ENCODE data around the gene PRPF4.
A peak's percentile ranks its signal among the peaks of the same experiment; 100 is the strongest.
"Not testable (repeated sequence)": the region's sequence is repeated elsewhere in the genome, so short reads cannot be mapped to it uniquely, and the experiment has no call there.

The PRPF4 gene

DNA sequence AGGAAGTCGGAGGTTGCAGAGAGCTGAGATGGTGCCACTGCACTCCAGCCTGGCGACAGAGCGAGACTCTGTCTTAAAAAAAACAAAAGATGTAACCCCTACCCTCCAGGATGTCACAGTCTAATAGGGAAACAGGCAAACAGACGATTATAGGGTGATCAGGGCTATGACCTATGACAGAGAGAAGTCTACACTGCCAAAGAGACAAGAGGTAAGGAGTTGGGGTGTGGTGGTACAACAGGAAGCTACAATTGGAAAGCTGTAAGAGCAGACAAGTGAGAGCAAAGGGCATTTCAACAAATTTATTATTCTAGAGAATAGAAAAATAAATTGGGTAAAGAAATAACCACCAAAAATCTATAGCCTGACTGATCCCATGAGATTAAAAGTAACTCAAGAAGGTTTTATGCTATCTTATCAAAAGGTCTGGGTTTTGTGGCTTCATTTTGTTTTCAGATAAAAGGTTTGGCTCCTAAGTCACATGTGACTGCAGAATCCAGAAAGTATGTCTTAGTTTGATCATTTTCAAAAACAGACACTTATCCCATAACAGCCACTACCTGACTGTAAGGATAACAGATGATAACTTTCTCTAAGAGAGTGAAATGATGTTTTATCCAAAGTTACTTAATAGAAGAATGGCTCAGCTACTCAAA, 7.4 kb upstream of the PRPF4 start:
- DNase-seq (ENCODE audit: low read depth), result no peak

DNA sequence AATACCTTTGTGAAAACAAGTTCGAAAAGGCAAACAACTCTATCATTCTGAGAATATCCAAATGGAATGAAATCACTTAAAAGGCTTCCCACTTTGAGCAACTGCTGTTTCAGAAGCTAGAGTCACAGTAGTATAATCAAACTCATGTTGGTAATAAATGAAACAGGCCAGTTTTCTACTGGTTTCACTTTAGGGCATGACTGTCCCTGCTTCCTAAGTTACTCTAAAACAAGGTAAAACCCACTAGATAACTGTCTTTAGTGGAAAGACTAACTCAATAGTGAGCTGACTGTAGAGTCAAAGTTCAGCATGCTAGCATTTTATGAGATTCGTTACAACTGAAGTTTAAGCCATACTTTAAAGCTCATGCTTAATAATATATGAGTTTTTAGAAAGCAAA, 6.1 kb upstream of the PRPF4 start:
- DNase-seq (ENCODE audit: low read depth), result no peak

DNA sequence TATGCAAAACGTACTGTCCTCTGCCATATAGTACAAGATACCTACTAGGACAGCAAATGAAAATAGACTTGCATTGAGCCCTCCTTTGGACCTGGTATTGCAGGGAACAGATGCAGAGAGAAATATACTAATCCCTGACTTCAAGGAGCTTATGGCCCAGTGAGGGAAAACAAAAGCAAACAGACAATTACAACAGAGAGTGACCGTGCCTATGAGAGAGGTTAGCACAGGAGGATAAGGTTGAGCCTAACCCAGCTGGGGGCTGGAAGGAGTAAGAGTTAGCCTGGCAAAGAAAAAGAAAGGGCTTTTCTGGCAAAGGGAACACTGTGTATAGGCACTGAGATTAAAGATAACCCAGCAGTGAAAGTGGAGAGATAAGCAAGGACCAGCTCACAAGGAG, 5.6 kb upstream of the PRPF4 start:
- DNase-seq (ENCODE audit: low read depth), result no peak

DNA sequence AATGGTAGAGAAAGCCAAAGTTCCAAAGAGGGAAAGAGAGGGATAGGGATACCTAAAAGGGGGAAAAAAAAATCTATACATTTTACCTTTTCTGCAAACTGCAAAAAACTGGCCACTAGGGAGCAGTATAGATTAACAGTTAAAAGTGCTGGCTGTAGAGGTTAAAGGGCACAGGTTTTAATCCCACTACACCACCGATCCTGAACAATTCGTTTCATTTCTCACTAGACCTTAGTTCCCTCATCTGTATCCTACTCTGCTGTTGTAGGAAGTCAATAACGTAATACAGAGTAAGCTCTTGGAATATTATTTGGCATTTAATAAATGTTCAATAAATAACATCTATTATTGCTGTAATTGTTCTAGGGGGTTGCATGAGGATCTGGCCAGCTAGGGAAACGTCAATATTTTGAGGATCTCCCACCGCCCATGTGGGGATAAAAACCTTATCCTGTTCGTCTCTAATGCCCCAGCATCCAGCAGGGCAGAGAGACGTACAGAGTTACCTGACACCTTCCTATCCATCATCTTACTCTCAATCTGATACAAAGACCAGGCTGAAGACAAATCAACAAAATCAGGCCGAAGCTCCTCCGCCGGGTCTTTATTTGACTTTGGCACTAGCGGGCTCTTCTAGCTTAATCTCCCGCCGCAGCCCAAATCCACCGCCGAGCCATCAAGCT, 843 bp upstream of the PRPF4 start:
- peak; percentile 57 for DNase-seq (ENCODE audit: low read depth)

DNA sequence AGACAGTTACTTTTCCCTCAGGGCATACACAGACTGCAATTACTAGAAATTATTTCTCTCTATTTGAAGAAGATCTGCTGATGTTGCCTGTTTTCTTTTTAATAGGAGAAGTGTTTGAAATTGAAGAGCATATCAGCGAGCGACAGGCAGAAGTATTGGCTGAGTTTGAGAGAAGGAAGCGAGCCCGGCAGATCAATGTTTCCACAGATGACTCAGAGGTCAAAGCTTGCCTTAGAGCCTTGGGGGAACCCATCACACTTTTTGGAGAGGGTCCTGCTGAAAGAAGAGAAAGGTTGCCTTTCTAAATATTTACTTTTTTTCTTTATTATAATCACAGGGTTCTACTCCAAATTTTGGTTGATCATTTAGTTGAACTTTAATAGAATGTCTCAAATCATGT, 3.4 kb downstream of the PRPF4 start:
- no peak for DNase-seq (ENCODE audit: low read depth)

DNA sequence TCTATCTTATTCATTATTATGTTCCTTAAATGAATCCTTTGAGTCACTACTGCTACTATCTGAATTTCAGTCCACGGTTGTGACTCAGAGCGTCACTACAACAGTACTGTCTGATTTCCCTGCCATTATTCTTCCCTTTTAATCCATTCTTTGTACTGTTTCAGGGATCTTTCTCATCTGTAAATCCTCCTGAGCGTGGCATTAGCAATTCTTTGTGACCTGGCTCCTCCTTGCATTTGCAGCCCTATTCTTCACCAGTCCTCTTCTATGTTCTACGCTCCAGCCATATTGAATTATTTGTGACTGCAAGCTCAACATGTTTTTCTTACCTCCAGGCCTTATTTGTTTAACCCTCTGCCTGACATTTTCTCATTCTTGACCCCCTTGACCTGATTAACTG, 5.9 kb downstream of the PRPF4 start:
- DNase-seq (ENCODE audit: low read depth), result no peak

DNA sequence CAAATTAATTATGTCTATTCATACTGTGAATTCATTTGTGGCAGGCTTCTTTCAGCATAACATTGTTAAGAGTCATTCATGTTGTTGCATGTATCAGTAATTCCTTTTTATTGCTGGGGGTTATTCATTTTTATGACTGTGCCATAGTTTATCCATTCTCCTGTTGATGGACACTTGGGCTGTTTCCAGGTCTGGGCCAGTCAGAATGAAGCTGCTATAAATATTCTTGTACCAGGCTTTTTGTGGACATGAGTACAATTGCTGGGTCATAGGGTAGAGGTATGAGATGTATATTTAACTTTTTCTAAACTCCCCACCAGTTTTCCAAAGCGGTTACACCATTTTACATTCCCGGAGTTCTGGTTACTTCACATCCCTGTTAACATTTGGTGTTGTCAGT, 13.6 kb downstream of the PRPF4 start:
- DNase-seq (ENCODE audit: low read depth), result no peak

DNA sequence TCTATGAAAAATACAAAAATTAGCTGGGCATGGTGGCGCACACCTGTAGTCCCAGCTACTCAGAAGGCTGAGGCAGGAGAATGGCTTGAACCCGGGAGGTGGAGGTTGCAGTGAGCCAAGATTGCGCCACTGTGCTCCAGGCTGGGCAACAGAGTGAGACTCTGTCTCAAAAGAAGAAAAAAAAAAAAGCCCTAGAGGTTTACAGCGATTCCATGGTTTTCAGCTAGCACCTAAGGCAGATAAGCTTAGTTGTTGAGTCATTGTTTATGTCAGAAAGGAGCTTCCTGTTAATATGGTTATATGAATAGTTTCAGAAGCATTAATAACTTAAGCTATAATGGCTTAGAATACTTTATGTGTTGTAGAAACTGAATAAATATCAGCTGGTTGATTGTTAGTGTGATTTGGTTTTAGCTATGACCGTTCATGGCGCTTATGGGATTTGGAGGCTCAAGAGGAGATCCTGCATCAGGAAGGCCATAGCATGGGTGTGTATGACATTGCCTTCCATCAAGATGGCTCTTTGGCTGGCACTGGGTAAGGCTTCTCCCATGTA, 14.7 kb downstream of the PRPF4 start:
- peak; percentile 67 for DNase-seq (ENCODE audit: low read depth)

DNA sequence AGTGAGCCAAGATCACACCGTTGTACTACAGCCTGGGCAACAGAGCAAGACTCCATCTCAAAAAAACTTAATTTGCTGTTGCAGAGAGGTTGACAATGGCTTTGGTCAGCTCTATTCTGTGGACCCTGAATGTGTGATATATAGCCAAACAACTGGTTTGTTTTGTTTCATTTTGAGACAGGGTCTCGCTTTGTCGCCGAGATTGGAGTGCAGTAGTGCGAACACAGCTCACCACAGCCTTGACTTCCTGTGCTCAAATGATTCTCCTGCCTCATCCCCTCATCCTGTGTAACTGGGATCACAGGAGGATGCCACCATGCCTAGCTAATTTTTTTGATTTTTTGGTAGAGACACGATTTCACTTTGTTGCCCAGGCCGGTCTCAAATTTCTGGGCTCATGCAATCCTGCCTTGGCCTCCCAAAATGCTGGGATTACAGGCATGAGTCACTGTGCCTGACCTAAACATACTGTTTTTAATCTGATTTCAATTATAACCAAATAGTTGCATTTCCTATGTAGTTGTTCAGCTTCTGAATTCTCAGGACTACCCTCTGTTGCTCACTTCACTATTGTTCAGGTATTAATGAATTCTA, 17.9 kb downstream of the PRPF4 start:
- peak; percentile 47 for DNase-seq (ENCODE audit: low read depth)

DNA sequence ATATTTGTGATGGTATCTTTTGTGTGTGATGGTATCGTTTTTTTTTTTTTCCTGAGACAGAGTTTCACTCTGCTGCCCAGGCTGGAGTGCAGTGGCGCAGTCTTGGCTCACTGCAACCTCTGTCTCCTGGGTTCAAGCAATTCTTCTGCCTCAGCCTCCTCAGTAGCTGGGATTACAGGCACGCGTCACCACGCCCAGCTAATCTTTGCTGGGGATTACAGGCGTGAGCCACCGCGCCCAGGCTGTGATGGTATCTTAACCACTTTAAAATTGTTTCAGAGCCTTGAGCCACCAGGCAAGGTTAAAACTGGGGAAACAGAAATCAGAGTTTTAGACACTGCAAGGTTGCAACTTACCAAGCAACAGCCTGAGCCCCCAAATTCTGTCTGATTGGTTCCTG, 20.8 kb downstream of the PRPF4 start:
- DNase-seq (ENCODE audit: low read depth), result not testable (repeated sequence)

DNA sequence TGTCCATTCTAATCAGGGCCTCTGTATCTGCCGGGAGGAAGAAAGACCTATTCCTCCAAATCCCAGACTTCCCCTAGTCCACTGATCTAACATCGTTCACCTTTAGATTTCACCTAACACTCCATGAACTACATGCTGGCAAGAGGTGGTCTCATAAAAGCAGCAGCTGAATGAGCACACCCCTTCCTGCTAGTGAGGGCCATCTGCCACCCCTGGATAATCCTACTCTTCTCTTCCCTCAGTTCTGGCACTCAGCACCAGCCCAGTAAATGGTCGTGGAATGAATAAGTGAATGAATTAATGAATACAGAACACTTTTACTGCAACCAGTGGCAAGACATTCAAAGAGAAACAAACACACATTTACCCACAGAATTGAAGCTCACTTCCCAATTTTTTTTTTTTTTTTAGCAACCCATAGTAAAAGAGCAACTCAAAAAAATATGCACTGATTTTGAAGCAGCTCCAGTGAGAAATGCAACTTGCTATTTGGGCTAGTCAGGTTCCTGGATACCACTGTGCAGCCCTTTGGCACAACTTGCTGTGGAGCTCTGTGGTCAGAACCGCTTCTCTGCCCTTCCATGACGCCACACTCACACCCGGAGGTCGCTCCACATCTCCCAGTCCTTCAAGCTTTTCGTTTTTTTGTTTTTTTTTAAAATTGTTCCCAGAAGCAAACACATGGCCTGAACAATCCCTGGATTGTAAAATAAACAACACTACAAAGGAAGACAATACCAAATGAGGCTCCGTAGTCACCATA, 21.5 kb downstream of the PRPF4 start:
- no peak for DNase-seq (ENCODE audit: low read depth)

DNA sequence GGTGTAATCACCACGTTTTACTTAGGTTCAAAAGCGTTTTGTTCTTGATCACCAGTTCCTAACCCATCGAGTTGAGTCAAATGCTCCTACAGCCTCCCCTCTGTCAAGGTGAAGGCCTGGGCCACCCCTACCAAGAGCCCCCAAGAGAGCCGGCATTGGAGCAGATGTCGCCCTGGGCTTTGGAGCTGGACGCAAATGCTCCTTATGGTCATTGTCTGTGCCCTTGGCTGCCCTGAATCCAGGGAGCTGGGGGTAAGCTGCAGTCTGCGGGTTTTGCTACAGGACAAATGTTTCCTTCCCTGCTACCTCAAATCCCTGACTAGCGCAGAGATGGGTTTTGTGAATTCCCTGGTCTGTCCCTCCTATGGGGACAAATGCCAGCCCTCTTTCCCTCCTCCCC, 22.9 kb downstream of the PRPF4 start:
- DNase-seq (ENCODE audit: low read depth), result no peak

DNA sequence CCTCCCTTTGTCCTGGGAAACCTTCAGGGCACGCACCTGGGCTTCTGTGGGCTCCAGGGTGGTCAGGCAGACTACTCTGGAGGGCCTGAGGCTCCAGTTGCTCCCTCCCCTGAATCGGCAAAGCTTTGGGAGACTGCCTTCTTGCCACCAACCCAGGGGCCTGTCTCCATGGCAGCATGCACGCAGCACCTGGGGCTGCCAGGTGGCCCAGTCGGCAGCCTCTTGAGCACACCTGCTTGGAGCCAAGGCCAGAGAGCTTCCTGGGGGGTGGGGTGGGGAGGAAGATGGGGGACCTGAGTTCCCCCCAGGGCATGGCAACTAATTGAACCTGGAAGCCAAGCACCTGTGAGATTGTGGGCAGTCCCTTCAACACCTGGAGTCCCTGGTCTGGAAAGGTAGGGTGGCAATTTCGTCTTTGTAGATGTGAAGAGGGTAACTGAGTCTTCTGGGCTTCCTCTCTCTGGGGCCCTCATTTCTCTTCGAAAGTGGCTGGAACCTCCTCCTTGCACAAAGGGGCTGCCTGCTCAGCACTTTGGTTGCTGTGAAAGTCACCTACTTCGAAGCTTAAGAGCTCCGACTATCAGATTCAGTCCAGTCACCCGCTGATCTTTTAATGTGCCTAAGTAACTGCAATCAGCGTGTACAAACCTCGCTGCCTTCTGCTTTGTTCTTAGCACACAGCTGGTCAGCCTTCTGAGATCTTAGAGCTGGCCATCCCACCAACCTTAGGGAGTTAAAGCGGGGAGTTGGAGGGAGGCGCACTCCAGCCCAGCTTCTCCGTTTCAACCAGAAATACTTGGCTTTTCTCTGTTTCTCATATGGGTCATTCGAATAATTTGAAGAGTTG, 23.7 kb downstream of the PRPF4 start:
- DNase-seq (ENCODE audit: low read depth), result no peak

DNA sequence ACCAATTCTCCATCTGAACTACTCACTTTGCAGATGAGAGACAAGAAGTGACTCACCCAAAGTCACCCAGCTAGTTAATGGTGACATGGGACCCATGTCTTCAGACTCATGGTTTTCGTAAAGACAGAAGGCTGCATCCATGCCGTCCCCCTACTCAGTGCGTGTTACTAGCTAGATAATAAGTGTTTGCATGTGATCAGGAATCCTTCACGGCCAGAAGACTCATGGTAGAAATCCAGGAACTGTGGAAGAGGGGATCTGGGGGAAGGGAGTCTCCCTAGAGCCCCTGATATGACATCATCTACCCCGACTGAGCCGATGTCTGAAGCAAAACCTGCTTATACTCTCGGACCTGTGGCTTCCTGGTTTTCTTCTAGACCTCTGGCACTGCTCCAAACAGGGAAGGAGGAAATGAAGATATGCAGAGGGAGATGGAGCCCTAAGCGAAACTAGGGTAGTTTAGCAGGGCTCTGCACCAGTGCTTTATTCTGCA, 24.4 kb downstream of the PRPF4 start:
- no peak for DNase-seq (ENCODE audit: low read depth)

DNA sequence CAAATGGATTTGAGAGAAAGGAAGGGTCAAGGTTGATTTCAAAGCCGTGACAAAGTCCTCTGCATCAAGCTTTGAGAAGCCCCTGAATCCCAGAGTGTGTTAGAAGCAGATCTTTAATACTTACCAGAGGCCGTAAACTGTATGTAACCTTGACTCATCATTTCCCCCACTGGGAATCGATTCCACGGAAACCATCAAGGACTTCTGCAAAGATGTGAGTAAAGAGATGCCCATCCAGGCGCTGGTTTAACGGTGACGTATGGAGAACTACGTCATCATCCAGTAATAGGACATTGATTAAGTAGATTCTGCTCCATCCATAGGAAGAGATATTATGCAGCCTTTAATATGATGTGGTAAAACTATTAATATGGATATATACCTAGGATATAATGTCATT, 26.1 kb downstream of the PRPF4 start:
- DNase-seq (ENCODE audit: low read depth), result no peak

DNA sequence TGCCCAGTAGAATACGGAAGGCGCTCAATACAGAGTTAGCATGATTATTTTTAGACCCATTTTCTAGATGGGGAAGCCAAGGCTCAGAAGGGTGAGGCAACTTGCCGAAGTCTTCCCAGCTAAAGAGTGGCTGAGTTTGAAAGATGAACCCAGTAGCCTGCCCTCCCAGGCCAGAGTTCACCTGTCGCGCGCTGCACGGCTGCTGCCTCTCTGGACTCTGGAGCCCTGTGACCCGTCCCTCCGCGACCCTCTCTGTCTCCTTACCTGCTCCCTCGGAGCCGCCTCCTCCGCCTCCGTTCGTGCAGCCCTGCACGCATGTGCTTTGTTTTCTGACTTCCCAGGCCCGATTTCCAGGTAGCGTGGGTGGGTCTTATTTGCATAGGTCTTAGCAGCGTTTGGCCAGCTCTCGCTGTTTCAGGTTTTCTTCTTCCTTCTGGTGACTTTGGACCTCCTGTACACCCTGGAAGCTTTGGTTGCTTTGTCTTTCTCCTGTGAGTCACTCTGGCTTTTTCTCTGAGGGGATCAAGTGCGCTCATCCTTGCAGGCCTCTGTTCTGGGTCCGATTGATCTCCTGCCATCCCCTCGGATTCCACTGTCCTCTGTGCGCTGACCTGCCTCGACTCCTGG, 27.4 kb downstream of the PRPF4 start, which contains the start of gene RNF183:
Gene RNF183, minus strand, starts transcription at position 585 of the 627 bp plus-strand sequence. CDS start 5,192 bp downstream, outside the sequence.
- no peak for DNase-seq (ENCODE audit: low read depth)

DNA sequence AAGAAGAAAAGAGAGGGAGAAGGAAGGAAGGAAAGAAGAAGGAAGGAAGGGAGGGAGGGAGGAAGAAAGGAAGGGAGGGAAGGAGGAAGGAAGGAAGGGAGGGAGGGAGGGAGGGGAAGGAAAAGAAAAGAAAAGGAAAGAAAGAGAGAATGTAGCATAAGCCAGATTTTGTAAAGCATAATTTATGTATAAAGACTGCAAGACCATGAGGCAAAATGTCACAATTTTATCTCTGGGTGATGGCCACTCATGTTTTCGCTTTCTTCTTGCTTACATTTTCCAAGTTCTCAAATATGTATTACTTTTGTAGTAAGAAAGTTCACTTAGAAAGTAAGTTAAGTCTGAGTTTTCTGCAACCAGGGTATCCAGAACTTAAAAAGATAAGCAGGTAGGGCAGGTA, 31.1 kb downstream of the PRPF4 start:
- DNase-seq (ENCODE audit: low read depth), result no peak

DNA sequence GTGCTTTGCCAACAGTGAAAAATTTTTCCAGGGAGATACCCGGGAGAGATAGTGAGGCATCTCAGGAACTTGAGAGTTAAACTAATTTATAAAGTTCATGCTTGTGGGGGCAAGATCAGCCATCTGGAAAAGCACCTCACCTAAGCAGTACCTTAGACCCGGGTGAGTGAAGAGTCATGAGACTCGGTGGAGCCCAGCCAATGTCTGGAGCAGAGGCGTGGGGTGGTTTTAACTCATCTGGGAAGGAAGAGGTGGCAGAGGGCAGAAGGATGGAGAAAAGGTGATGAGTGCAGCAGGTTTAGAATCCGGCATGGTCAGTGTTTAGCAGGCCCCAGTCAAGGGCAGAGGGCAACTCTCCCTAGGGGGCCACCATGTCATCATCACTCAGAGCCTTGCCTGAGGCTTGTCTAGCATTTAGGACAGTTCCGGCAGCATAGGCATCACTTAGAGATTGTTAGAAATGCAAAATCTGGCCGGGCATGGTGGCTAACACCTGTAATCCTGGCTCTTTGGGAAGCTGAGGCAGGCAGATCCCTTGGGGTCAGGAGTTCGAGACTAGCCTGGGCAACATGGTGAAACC, 32.0 kb downstream of the PRPF4 start:
- no peak for DNase-seq (ENCODE audit: low read depth)

DNA sequence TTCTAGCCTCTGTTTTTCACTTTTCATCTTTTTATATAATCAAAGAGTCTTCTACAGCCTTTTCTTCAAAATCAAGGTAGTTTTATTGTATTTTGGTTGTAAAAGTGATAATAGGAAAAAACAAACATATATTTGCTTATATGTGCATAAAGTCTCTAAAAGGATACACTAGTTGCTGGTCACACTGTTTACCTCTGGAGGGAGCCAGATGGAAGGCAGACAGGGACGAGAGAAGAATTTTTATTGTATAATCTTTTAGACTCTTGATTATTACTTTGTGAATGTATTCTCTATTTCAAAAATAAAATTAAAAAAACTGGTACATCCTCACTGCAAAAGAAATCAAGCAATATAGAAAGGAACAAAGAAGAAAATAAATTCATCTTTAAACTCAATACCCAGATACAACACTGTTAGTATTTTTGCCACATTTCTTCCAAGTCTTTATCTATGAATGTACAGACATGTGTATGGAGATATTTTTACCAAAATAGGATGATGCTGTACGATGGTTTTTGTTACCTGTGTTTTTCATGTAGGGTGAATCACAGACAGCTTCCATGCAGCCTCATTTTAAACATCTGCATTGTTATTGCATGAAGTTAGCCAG, 33.9 kb downstream of the PRPF4 start:
- DNase-seq (ENCODE audit: low read depth), result peak; percentile 57

DNA sequence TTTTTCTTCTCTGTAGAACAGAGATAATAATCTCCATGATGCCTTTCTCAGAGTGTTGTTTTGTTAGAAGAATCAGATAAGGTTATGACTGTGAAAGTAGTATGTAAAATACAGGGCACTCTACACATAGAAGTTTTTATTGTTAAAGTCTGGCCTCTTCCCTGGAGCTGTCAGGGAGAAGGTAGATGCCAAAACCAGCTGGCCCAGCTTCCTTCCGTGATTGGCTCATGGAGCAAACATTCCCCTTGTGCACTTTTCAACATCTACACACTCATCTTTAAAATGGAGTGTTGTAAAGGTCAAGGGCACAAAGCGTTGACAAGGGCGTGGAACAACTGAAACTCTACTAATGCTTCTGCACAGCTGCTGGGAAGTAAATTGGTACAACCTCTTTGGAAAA, 35.1 kb downstream of the PRPF4 start:
- no peak for DNase-seq (ENCODE audit: low read depth)

Measured in iris pigment epithelial cell (primary cell).